ENCODE measurements around the gene NOXRED1.

NOXRED1 gene

GRCh38 chr14:77353469-77354141 lies 69.7 kb downstream of the NOXRED1 start:
- TF ChIP-seq CTCF (IDR thresholded peaks at IDR 0.05) = no peak

- TF ChIP-seq CTCF (IDR thresholded peaks at IDR 0.05) = no peak
Measured at GRCh38 chr14:77347751-77348150, 75.6 kb downstream of the NOXRED1 start.

GRCh38 chr14:77346495-77346894 lies 76.8 kb downstream of the NOXRED1 start:
- TF ChIP-seq CTCF (IDR thresholded peaks at IDR 0.05) = no peak

DNA sequence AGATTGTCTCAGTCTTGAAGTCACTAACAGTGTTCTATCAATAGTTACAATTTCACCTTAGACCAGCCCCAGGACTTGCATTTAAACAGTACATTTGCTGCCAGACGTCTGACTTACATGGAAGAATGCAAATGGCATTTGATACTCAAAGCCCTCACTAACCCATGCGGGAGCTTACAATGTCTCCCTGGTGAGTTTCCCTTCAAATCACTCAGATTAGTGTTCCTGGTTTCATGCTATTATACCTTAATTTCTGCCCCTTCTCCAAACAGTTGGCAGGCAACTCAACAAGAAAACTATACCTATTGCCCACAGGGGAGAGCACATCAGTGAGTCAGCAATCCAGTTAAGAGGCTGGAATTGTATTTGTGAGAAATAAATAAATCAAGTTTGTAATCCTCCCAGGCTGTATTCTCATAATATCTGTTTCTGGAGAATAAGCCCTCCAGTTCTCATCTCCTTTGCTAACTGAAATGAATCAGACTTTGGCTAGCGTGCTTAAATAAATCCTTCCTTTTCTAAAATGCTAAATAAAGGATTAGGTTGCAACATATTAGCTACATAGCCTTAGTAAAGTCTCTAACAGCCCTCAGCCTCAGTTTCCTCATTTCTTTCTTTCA lies 78.8 kb downstream of the NOXRED1 start:
- TF ChIP-seq CTCF (IDR thresholded peaks at IDR 0.05) = no peak

Measured in LNCAP (cell line).